Stimulated activated naive CD8-positive, alpha-beta T cell treated with anti-CD3 and anti-CD28 coated beads, Interleukin-15, Interleukin-2, amounts not matched to agents 100 ng/mL and 50 ng/mL, for 24 hours (primary cell): Measurements from ENCODE around the gene LPP.

Experiments used
- H3K27ac Mint-ChIP-seq: one replicate; pipeline ENCODE4 v1.8.0; 2021; ENCODE audit warnings: mild to moderate bottlenecking, mixed read lengths
- H3K27me3 Mint-ChIP-seq: one replicate; pipeline ENCODE4 v1.8.0; 2021; ENCODE audit warnings: mixed read lengths
- H3K36me3 Mint-ChIP-seq: one replicate; pipeline ENCODE4 v1.8.0; 2021; ENCODE audit warnings: low read depth, mixed read lengths
- H3K4me1 Mint-ChIP-seq: one replicate; pipeline ENCODE4 v1.8.0; 2021; ENCODE audit warnings: low read depth, mixed read lengths
- H3K4me3 Mint-ChIP-seq: one replicate; pipeline ENCODE4 v1.8.0; 2021; ENCODE audit warnings: mild to moderate bottlenecking, mixed read lengths
- H3K9me3 Mint-ChIP-seq: one replicate; pipeline ENCODE4 v1.8.0; 2021; ENCODE audit warnings: mixed read lengths

LPP gene

DNA sequence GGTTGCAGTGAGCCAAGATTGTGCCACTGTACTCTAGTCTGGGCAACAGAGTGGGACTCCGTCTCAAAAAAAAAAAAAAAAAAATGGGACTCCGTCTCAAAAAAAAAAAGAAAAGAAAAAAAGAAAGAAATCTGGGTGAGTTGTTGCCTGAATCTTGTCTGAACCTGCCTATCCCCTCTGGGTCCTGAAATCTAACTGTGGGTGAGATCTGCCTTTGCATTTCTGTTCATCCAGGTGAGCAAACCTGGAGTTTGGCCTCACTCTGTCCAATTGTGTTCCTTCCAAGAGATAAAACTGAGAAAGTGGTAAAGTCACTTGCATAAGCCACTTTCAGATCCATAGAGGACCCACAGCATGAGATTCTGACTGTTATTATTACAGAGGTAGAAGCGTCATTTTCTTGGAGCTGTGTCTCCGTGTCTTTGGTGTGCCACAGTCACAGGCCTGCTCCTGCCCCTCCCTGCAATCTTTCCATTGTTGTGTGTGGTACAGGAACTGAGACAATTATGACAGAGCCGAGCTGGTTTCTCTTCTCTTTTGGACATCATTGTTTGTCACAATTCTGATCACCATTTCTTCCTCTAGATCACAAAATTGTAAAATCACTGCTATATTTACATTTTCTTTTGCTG is 235.9 kb downstream of the LPP start:
- Mint-ChIP-seq H3K36me3 (peaks cover 7% of the 10 kb centered on the region), H3K9me3 (peaks cover 3% of the 10 kb centered on the region), H3K4me1 (peaks cover 64% of the 10 kb centered on the region), H3K4me3 (peak overlapping the region; percentile 64), H3K27me3 (no peaks in the 10 kb centered on the region), H3K27ac (peak overlapping the region; percentile 92)

GRCh38 chr3:188390343-188390718 is 236.4 kb downstream of the LPP start:
- no peaks in the 10 kb centered on the region for H3K27me3 Mint-ChIP-seq
- H3K4me3 Mint-ChIP-seq: peak overlapping the region; percentile 64
- H3K27ac Mint-ChIP-seq: peak overlapping the region; percentile 92
- peaks cover 59% of the 10 kb centered on the region for H3K4me1 Mint-ChIP-seq
- H3K36me3 Mint-ChIP-seq: peaks cover 3% of the 10 kb centered on the region
- H3K9me3 Mint-ChIP-seq: no peaks in the 10 kb centered on the region

DNA sequence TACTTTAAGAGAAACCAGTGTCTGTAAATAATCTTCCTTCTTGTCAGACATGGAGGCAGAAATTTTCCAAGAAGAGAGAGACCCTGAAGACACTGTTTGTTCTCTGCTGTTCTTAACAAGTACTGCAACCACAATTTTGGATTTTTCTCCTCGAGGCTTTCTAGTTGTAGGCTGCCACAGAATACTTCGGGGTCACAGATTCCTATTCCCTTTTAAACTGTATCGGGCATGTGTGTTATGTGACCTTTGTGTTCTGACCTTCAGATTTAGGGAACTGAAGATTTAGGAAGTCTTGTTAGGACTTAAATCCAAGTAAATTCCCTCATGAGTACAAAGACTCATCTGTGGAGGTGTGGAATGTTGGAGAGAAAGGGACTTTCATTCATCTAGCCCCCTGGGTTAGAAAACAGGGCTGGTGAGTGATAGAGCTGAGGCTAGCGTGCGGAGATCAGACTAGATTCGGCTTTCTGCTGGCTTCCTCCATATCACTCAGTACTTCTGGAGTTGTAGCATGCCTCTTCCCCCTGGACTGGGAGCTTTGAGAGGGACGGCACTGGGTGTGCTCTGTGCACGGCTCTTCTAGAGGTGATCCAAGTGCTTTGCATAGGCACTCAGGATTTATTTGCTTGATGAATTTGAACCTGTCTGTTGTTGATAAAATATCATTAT is 237.0 kb downstream of the LPP start:
- Mint-ChIP-seq H3K27me3 (no peaks in the 10 kb centered on the region), H3K9me3 (no peaks in the 10 kb centered on the region), H3K27ac (peak overlapping the region; percentile 92), H3K4me1 (peaks cover 53% of the 10 kb centered on the region), H3K4me3 (peak overlapping the region; percentile 64), H3K36me3 (peaks cover 3% of the 10 kb centered on the region)

- H3K4me1 Mint-ChIP-seq: peaks cover 51% of the 10 kb centered on the region
- H3K9me3 Mint-ChIP-seq: no peaks in the 10 kb centered on the region
- H3K4me3 Mint-ChIP-seq: no peak overlapping the region
- peaks cover 3% of the 10 kb centered on the region for H3K36me3 Mint-ChIP-seq
- peak overlapping the region; percentile 65 for H3K27ac Mint-ChIP-seq
- no peaks in the 10 kb centered on the region for H3K27me3 Mint-ChIP-seq
Measured at GRCh38 chr3:188391592-188391991, 237.6 kb downstream of the LPP start.

GRCh38 chr3:188392076-188392475 is 238.1 kb downstream of the LPP start:
- Mint-ChIP-seq H3K36me3 (peaks cover 3% of the 10 kb centered on the region), H3K9me3 (no peaks in the 10 kb centered on the region), H3K4me1 (peaks cover 54% of the 10 kb centered on the region), H3K4me3 (no peak overlapping the region), H3K27ac (peak overlapping the region; percentile 65), H3K27me3 (no peaks in the 10 kb centered on the region)

- H3K4me1 Mint-ChIP-seq: peaks cover 64% of the 10 kb centered on the region
- H3K36me3 Mint-ChIP-seq: peaks cover 11% of the 10 kb centered on the region
- H3K27me3 Mint-ChIP-seq: no peaks in the 10 kb centered on the region
- no peak overlapping the region for H3K4me3 Mint-ChIP-seq
- H3K27ac Mint-ChIP-seq: no peak overlapping the region
- H3K9me3 Mint-ChIP-seq: no peaks in the 10 kb centered on the region
Measured at GRCh38 chr3:188394623-188395022, 240.7 kb downstream of the LPP start.

- Mint-ChIP-seq H3K4me3 (no peak overlapping the region), H3K36me3 (peaks cover 8% of the 10 kb centered on the region), H3K27me3 (no peaks in the 10 kb centered on the region), H3K9me3 (no peaks in the 10 kb centered on the region), H3K27ac (peak overlapping the region; percentile 79), H3K4me1 (peaks cover 64% of the 10 kb centered on the region)
Measured at GRCh38 chr3:188396251-188396650, 242.3 kb downstream of the LPP start.

GRCh38 chr3:188396900-188397299 is 242.9 kb downstream of the LPP start:
- H3K27ac Mint-ChIP-seq: peak overlapping the region; percentile 79
- peak overlapping the region; percentile 75 for H3K4me3 Mint-ChIP-seq
- peaks cover 3% of the 10 kb centered on the region for H3K9me3 Mint-ChIP-seq
- no peaks in the 10 kb centered on the region for H3K27me3 Mint-ChIP-seq
- peaks cover 64% of the 10 kb centered on the region for H3K4me1 Mint-ChIP-seq
- H3K36me3 Mint-ChIP-seq: peaks cover 8% of the 10 kb centered on the region

DNA sequence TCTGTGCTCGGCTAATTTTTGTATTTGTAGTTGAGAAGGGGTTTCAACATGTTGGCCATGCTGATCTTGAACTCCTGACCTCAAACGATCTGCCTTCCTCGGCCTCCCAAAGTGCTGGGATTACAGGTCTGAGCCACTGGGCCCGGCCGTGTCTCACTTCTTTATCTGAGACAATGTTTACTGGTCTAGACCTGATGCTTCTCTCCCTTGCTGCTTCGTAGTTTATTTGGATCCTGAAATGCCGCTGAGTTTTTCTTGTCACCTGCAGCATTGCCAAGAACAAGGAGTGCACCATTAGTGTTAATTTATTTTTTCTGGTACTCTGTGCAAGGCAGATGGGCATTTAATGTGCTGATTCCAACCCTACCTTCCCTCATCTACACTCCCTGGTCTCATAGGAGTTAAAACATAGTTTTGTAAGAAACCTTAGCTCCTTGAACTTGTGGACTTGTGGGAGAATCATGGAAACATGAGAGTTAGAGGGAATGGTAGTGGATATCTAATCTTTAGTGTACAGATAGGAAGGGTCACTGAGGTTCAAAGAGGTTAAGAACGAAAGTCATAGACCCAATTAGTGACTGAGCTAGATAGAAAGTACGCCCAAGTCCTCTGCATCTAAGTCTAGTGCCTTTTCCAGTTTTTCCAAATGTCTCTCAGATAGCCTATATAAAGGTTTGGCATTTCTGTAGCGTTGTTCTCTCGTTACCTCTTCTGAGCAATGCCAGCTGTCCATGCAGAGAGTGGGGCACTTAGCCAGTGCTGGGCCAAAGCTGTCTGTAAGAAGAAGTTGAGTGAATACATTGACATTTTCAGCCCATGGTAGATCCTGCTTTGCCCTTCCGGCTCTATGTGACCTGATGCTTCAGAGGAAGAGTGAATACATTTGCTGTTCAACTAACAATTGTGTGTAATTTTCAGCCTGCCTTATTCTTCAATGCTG is 244.1 kb downstream of the LPP start:
- H3K4me3 Mint-ChIP-seq: peak overlapping the region; percentile 75
- peaks cover 17% of the 10 kb centered on the region for H3K36me3 Mint-ChIP-seq
- H3K27me3 Mint-ChIP-seq: no peaks in the 10 kb centered on the region
- peaks cover 13% of the 10 kb centered on the region for H3K9me3 Mint-ChIP-seq
- peak overlapping the region; percentile 79 for H3K27ac Mint-ChIP-seq
- peaks cover 67% of the 10 kb centered on the region for H3K4me1 Mint-ChIP-seq

DNA sequence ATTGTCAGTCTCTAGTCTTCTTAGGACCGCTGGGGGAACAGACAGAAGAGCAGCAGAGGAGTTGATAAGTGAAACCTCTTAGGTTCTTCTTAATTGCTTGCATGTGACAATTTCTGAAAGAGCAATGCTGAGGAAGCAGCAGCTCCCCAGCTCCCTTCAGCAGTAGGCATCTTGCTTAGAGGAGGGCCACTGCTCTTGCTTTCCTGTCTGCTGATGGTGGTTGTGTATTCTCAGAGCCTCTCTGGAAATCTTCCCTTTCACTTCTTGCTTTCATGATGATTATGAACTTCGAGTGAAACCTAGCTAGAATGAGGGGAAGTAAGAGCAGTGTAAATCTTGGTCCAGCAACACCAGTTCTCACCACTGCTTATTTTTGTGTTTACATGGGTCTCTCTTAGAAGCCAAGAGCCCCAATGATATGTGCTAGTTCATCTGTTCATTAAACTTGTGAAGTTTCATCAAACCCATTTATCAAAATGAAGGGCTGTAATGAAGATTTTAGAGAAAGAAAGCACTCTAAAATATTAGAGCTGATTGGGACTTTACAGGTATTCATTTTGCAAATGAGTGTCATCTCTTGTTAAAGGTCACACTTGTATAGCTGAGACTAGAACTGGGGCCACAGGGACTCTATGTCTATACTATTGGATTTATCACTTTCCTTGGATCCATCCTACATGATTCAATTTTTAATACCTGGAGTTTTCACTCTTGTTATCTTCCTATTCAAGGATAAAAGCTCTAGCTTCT is 246.7 kb downstream of the LPP start:
- H3K4me3 Mint-ChIP-seq: peak overlapping the region; percentile 28
- peaks cover 13% of the 10 kb centered on the region for H3K9me3 Mint-ChIP-seq
- no peaks in the 10 kb centered on the region for H3K27me3 Mint-ChIP-seq
- H3K36me3 Mint-ChIP-seq: peaks cover 18% of the 10 kb centered on the region
- H3K4me1 Mint-ChIP-seq: peaks cover 82% of the 10 kb centered on the region
- H3K27ac Mint-ChIP-seq: peak overlapping the region; percentile 78

- no peak overlapping the region for H3K4me3 Mint-ChIP-seq
- H3K27ac Mint-ChIP-seq: peak overlapping the region; percentile 78
- peaks cover 20% of the 10 kb centered on the region for H3K36me3 Mint-ChIP-seq
- peaks cover 79% of the 10 kb centered on the region for H3K4me1 Mint-ChIP-seq
- no peaks in the 10 kb centered on the region for H3K27me3 Mint-ChIP-seq
- H3K9me3 Mint-ChIP-seq: peaks cover 13% of the 10 kb centered on the region
Measured at GRCh38 chr3:188401244-188401993, 247.5 kb downstream of the LPP start.

- peaks cover 27% of the 10 kb centered on the region for H3K36me3 Mint-ChIP-seq
- H3K4me1 Mint-ChIP-seq: peaks cover 71% of the 10 kb centered on the region
- H3K27me3 Mint-ChIP-seq: no peaks in the 10 kb centered on the region
- H3K27ac Mint-ChIP-seq: no peak overlapping the region
- H3K9me3 Mint-ChIP-seq: peaks cover 13% of the 10 kb centered on the region
- H3K4me3 Mint-ChIP-seq: no peak overlapping the region
Measured at GRCh38 chr3:188402229-188402628, 248.3 kb downstream of the LPP start.

DNA sequence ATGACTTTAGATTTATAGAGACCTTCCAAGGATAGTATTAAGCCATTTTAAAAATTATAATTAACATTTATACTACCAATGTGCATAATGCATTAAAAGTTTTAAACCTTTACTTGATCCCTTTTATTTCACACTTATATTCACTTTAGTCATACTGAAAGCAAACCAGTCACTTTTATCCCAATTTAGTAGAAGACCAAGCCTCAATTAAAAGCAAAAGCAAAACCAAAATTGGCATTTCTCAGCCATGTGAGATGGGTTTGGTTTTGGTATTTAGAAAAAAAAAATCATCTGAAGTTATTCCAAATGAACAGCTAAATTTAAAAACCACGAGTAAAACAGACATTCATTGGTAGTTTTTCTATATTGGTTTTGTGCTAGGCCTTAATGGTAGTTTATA is 249.4 kb downstream of the LPP start:
- peaks cover 59% of the 10 kb centered on the region for H3K4me1 Mint-ChIP-seq
- no peak overlapping the region for H3K27ac Mint-ChIP-seq
- H3K36me3 Mint-ChIP-seq: peaks cover 33% of the 10 kb centered on the region
- H3K9me3 Mint-ChIP-seq: peaks cover 13% of the 10 kb centered on the region
- H3K4me3 Mint-ChIP-seq: no peak overlapping the region
- H3K27me3 Mint-ChIP-seq: no peaks in the 10 kb centered on the region

DNA sequence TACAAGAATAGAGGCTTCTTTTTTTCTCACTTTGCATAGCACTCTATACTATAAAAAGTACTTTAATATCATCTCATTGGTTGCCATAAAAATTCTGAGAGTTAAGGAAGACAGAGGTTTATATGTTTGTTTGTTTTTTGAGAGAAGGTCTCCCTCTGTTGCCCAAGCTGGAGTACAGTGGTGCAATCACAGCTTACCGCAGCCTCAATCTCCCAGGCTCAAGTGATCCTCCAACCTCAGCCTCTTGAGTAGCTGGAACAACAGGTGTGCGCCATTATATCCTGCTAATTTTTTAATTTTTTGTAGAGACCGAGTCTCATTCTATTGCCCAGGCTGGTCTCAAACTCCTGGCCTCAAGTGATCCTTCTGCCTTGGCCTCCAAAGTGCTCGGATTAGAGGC is 250.2 kb downstream of the LPP start:
- Mint-ChIP-seq H3K4me1 (peaks cover 52% of the 10 kb centered on the region), H3K27me3 (no peaks in the 10 kb centered on the region), H3K27ac (peak overlapping the region; percentile 54), H3K36me3 (peaks cover 29% of the 10 kb centered on the region), H3K4me3 (no peak overlapping the region), H3K9me3 (peaks cover 13% of the 10 kb centered on the region)
